HFF-Myc (cell line): ENCODE measurements around the gene KIAA0232.

Experiments
- DNase-seq: peaks from one replicate; pipeline ENCODE4 v3.0.0-alpha.2; 2011; ENCODE audit warnings: low read depth; ENCODE audit errors: extremely low read depth
- H3K4me3 ChIP-seq: replicated peaks from 2 replicates; pipeline ENCODE4 v1.5.1; 2011; ENCODE audit warnings: low read depth, mild to moderate bottlenecking, control low read depth, low read length
- TF ChIP-seq, protein P1 (sequence below): IDR thresholded peaks from 2 replicates; pipeline ENCODE4 v1.5.1; 2012; ENCODE audit warnings: mild to moderate bottlenecking, low read depth, low read length, control low read depth; ENCODE audit errors: missing control alignments

KIAA0232 gene

DNA sequence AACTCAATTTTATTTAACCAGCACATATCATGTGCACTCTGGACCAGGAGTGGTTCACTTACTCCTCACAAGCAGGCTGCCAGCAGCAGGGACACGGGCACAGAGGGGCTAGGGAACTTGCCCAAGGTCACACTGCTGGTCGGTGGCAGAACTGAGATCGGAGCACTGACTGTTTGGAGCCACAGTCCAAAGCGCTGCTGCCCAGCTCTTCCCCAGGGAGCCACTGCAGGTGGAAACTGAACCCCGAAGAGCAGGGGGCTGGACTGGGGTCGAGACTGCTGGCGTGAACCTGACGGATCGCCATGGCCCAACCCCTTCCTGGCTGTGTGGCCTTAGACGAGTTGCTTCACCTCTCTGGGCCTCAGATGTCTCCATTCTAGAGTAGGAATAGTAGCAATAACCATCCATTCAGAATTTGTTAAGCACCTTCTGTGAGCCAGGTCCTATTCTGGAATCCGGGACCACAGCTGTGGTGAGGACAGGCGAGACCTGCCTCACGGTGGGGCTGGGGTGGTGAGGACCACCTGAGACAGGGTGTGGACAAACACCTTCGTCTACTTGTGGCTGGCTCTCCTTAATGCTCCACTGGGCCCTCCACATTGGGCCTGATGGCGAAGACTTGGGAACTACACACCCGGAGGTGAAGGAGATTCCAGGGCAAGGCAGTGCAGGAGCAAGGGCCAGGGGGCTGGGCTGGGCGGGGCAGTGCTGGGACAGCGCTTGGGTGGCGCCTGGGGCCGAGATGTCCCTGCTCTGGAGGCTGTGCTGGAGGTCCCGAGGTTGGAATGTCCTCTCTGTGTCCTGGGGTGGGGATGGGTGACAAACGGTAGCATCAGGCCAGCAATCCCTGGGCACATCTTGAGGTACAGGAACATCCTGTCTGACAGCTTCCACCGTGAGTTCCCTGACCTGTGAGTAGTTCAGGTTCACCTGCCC lies 32.0 kb upstream of the KIAA0232 start:
- TF ChIP-seq, protein P1, sequence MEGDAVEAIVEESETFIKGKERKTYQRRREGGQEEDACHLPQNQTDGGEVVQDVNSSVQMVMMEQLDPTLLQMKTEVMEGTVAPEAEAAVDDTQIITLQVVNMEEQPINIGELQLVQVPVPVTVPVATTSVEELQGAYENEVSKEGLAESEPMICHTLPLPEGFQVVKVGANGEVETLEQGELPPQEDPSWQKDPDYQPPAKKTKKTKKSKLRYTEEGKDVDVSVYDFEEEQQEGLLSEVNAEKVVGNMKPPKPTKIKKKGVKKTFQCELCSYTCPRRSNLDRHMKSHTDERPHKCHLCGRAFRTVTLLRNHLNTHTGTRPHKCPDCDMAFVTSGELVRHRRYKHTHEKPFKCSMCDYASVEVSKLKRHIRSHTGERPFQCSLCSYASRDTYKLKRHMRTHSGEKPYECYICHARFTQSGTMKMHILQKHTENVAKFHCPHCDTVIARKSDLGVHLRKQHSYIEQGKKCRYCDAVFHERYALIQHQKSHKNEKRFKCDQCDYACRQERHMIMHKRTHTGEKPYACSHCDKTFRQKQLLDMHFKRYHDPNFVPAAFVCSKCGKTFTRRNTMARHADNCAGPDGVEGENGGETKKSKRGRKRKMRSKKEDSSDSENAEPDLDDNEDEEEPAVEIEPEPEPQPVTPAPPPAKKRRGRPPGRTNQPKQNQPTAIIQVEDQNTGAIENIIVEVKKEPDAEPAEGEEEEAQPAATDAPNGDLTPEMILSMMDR: no peak
- H3K4me3 ChIP-seq: no peak overlapping the region
- DNase-seq: no peak

DNA sequence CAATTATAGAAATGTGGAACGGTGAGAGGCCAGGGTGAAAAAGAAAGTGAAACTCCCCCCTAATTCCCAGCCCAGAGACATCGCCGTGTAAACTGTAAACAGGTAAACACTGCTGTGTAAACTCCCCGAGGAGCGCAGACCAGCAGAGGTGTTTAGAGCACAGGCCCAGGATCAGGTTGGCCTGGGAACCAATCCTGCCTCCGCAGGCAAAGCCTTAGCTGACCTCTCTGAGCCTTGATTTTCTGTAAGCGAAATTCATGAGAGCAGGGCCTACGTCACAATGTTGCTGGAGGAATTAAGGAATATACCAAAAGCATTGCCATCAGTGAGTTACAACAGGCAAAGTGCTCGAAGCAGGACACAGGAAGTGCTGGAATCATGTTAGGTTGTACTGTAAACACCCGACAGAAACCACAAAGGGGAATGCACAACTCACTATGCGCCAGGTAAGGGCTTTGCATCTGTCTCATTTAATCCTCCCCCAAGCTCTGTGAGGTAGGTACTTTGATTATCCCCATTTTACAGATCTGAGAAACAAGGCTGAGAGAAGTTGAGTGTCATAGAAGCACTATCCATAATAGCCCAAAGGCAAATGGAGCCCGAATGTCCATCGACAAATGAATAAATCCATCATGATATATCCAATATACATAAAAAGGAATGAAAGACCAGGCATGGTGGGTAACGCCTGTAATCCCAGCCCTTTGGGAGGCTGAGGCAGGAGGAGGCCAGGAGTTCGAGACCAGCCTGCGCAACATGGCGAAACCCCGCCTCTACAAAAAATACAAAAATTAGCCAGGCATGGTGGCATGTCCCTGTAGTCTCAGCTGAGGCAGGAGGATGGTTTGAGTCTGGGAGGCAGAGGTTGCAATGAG lies 30.7 kb upstream of the KIAA0232 start:
- no peak overlapping the region for H3K4me3 ChIP-seq
- TF ChIP-seq, protein P1: no peak
- no peak for DNase-seq

DNA sequence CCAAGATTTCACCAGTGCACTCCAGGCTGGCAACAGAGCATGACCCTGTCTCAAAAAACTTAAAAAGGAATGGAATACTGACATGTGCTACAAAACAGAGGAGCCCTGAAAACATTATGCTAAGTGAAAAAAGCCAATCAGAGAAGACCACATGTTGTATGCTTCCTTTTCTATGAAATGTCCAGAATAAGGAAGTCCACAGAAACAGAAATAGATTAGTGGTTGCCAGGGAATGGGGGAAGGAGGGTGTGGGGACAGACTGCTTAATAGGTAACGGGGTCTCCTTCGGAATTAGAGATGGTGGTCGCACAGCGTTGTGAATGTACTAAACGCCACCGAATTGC lies 30.1 kb upstream of the KIAA0232 start:
- DNase-seq: no peak
- TF ChIP-seq, protein P1: no peak
- no peak overlapping the region for H3K4me3 ChIP-seq

DNA sequence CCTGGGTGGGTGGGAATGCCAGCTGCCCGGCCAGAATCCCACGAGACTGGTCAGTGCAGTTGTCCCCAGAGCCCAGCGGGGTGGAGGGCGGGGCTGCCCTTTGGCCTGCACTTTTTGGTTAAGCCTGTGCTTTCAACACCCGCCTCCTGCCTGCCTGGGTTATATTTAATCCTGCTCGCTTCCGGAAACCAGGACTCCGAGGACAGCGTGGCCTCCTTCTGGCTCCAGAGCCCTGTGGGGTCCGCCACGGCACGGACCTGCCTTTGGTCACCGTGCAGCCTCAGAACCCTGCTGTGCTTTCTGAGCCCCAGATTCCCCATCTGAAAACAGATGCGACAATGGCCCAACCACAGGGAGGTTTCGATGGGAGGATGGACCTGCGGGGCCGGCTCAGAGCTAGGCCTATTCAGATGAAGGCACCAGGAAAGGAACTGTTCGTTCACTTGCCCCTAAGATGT lies 29.4 kb upstream of the KIAA0232 start:
- H3K4me3 ChIP-seq: no peak overlapping the region
- TF ChIP-seq, protein P1: no peak
- DNase-seq: no peak

DNA sequence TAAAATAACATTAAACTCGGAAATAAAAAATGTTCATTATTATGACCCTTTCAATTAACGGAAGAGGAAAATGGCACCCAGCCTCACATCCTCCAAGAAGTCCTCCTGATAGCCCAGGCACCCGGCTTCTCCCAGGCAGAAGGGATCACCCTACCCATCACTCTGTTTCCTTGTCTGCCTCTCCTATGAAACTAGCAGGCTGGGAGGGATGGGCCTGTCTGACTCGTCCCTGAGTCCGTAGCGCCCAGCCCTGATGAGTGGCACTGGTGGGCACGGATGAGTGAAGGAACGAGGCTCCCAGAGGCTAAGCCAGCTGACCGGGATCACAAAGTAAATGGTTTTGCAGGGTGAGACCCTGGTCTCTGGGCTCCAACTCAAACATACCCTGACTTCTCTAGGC lies 28.6 kb upstream of the KIAA0232 start:
- no peak for DNase-seq
- no peak overlapping the region for H3K4me3 ChIP-seq
- TF ChIP-seq, protein P1: no peak

DNA sequence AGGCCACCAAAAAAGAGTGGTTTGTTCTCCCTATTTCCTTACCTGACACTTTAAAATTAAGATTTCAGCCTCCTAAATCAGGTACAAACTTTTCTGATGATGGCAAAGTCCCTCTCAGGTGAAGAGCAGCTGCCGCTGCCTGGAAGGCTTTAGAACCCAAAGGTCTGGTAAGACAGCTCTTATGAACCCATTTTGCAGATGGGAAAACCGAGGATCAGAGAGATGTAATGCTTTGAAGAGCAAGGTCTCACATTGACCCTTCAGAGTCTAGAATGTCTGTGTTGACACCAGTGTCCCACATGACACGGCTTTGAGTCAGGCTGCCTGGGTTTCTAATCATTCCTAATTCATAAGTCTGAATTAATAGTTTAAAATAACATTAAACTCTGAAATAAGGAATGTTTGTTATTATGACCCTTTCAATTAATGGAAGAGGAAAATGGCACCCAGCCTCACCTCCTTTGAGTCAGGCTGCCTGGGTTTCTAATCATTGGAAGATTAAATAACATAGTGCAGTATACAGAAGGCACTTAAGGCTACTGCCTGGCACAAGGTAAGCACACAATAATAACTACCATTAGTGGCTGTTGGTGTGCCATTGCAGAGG lies 27.9 kb upstream of the KIAA0232 start:
- DNase-seq: no peak
- TF ChIP-seq, protein P1: no peak
- H3K4me3 ChIP-seq: no peak overlapping the region
